K562 (cell line): ENCODE measurements around the gene PLA2G3.

Experiments used
- POLR2A ChIP-seq: fragments of 450-650 bp; conservative IDR thresholded peaks from 2 replicates; pipeline ENCODE4 v1.6.1; 2016
- ZBTB1 ChIP-seq: sonication (generic); formaldehyde crosslinking; IDR thresholded peaks from 2 replicates; pipeline ENCODE4 v1.8.1; 2023; ENCODE audit warnings: missing genetic modification reagents, low read depth, mild to moderate bottlenecking, borderline replicate concordance
- TF ChIP-seq, protein P1 (sequence below): sonication (generic); formaldehyde crosslinking; IDR thresholded peaks from 2 replicates; pipeline ENCODE4 v1.8.1; 2023; ENCODE audit warnings: mild to moderate bottlenecking, missing genetic modification reagents, moderate library complexity
- TF ChIP-seq, protein P2 (sequence below): sonication (generic); formaldehyde crosslinking; IDR thresholded peaks from 2 replicates; pipeline ENCODE4 v1.8.1; 2022; ENCODE audit warnings: missing genetic modification reagents

DNA sequence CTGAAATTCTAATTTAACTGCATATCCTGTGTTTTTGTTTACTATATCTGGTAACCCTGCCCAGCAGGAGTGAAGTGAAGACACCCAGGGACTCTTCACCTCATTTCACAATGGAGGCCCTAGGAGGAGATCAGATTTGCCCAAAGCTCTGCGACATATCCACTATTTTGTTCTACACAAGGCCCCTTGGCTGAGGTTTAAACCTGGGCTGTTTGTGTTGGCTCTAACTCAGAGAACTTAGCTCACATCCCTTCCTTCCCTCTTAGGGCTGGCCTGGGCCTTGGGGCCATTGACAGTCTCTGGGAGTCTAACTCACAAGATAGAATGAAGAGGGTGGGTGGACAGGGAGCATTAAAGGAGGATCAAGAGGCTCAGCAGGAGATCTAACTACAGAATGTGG, 8.2 kb upstream of the PLA2G3 start:
- TF ChIP-seq POLR2A, result no peak
- TF ChIP-seq ZBTB1 (CRISPR knock-in tag), result no peak
- TF ChIP-seq, protein P1, sequence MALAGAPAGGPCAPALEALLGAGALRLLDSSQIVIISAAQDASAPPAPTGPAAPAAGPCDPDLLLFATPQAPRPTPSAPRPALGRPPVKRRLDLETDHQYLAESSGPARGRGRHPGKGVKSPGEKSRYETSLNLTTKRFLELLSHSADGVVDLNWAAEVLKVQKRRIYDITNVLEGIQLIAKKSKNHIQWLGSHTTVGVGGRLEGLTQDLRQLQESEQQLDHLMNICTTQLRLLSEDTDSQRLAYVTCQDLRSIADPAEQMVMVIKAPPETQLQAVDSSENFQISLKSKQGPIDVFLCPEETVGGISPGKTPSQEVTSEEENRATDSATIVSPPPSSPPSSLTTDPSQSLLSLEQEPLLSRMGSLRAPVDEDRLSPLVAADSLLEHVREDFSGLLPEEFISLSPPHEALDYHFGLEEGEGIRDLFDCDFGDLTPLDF, result no peak
- TF ChIP-seq, protein P2, sequence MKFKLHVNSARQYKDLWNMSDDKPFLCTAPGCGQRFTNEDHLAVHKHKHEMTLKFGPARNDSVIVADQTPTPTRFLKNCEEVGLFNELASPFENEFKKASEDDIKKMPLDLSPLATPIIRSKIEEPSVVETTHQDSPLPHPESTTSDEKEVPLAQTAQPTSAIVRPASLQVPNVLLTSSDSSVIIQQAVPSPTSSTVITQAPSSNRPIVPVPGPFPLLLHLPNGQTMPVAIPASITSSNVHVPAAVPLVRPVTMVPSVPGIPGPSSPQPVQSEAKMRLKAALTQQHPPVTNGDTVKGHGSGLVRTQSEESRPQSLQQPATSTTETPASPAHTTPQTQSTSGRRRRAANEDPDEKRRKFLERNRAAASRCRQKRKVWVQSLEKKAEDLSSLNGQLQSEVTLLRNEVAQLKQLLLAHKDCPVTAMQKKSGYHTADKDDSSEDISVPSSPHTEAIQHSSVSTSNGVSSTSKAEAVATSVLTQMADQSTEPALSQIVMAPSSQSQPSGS (CRISPR knock-in tag), result no peak
